Activated gamma-delta T cell treated with Interleukin-2 at 50 U/mL for 16 hours (primary cell): ENCODE data around the gene TSPO2.

Experiments
- DNase-seq: peaks from one replicate; pipeline ENCODE4 v3.0.0-alpha.2; 2020

The TSPO2 gene

DNA sequence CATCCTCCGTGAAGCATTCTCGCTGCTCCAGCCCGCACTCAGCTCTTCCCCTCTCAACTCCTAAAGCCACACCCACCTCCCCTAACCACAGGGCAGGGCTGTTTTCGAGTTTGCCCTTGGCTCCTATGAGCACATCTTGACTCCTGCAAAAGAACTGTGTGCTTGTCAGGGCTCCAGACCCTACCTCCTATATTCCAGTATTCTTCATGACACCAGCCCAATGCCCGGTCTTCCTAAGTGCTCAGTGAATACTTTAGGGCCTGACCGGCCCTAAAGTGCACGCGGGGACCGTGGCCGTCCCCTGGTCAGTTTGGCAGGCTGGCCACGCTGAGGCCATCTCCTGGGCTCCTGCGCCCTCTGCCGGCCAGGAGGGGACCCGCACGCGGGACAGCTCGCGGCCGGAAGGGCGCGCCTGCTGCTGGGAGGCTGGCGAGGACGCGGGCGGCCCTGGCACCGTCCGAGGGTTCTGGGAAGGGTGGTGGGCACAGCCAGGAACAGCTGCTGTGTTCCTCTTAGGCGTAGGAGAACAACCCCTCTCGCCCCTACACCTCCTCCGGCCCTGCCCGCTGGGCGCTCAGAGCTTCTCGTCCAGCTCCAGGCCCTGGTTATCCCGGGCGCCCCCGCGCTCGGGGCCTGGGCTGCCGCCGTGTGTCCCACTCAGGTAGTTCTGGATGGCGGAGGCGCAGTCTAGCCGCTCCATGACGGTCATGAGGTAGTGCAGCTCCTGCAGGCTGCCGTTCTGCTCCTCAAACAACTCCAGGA lies 14.3 kb upstream of the TSPO2 start:
- DNase-seq: peak; percentile 69

DNA sequence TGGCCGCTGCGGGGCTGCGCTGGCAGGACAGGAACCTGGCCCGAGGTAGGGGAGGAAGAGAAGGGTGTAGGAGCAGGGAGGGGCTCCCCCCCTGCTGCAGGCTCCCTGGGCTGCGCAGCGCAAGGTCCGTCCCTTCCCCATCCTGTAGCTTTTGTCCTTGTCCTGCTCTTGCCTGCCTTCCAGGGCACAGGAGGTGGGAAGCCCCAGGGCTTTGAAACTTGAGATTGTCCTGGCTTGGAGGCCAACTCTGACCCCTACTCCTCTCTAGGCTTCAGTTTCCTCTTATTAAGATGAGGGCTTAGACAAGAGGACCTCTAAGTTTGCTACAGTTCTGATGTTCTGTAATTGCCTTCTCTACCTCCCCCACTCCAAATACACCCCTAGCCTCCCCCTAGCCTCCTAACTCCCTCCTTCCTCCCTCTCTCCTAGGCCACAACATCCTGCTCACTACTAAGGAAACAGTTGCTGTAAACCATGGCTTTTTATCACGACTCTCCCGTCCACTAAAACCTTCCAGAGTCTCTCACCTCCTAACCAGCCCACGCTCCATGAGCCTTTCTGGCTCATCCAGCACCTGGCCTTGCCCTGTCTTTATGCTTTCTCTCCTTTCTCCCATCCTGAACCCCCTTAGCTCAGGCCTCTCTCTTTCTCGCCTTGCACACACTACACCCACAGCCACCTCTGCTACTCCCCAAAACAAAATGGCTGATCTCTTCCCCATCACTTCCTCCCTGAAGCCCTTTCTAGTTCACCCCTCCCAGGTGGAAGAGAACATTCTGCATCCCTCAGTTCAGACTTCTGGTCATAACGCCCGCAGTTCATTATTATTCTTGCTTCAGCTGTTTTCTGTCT lies 13.5 kb upstream of the TSPO2 start:
- DNase-seq: no peak

DNA sequence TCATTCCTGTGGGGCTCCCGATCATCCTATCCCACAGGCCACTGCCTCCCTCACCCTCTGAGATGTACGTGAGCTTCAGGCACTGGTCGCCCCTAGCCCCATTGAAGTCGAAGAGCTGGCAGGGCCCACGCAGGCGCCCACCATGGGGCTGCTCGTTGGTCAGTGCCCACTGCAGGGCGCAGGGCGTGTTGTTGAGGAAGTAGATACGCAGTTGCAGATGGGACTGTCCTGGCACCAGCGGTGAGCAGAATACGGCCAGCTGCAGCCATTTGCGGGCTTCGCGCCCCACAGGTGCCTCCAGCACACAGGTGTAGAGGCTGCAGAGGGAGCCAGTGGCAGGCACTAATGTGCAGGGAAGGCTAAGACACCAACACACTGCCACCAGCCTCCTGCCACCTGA lies 9.4 kb upstream of the TSPO2 start:
- DNase-seq: no peak

DNA sequence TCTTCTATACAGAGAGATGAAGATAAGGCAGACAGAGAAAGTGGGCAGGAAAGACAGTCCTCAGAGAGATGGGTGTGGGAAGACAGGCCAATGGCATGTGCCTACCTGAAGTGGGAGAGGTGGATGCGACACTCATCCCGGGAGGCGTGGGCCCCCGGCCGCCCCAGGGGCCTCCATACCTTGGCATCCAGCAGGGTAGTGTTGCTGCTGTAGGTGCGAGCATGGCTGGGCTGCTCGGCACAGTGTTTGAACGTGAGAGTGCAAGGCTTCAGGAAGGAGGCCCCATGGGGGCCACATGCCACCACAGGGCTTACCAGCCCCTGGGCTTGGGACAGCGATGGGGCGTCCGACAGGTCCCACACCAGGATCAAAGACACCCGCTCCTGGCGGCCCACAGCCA lies 8.5 kb upstream of the TSPO2 start:
- no peak for DNase-seq

DNA sequence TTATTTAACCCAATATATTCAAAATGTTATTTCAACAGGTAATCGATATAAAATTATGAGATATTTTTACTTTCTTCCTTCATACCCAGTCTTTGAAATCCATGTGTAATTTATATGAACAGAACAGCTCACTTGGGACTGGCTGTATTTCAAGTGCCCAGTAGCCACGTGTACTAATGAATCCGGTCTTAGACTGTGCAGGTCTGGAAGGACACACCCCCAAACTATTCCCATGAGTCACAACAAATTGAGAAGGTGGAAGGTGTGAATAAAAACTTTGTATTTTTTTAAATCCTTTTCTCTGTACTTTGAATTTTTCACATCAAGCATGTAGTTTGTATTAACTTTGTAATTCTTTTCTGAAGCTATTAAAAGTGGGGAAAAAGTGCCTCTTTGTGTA lies 6.1 kb upstream of the TSPO2 start:
- no peak for DNase-seq

DNA sequence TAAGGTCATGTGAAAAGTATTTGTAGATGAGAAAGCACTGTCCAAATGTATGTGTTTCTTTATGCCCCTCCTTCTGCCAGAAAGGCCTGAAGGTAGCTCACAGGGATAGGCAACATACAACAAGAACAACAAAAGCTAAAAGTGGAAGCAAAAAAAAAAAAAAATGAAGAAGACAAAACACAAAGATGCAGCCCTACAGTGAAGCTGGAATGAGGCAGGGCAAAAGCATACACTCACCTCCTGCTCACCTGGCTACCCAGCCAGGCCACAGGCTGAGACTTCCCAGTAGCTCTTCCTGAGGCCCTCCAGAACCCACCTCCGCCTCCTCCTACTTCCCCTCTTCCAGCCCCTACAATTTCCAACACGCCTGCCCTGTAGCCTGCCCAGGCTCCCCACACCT lies 5.7 kb upstream of the TSPO2 start:
- DNase-seq: no peak

DNA sequence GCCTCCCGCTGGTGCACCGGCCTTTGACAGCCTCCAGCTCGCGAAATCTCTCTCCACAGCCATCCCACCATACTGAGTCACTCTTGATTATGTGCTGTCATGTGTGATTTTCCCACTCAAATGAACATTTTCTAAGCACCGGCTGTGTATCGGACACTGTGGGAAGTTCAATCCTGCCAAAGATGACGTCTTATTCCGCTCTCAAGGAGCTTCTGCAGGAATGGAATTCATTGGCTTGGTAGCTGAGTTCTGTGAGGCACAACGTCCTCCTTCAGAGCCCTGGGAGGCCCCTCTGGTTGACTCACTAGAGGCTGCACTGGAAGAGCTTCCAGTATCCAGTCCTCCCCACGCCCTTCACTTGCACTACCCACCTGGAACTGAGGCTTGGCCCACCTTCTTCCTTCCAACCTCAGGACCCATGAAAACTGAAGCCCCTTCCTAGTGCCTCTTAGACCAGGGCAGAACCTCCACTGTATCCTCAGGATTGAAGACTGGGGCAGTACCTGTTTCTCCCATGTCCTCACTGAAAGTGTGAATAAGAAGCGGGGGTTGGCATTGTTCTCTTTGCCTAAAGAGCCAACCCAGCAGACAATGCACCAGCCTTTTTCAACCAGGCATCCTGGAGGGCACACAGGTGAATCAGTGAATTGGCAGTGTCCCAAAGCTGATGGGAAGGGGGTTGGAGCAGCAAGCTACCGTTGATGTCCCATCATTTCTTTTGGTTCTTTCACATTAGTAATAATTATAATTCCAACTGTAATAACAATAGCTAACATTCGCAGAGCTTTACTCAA lies 5.0 kb upstream of the TSPO2 start:
- DNase-seq: no peak

DNA sequence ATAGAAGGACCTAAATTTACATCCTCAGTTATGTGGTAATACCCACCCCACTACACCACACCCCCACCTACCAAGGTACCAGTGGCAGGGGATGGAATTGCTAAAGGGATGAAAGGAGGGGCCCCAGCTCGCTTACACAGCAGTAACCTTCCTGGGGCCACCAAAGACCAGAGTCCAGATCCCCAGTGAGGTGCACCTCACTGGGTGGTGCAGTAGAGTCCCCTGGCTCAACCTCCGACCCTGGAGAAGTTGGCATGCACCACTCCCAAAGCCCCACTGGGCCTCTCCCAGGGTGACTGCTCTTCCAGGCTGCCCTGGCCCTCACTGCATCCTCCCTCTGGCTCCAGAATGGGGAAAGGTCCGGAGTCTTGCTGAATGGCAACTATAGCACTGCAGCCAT lies 4.1 kb upstream of the TSPO2 start:
- no peak for DNase-seq

DNA sequence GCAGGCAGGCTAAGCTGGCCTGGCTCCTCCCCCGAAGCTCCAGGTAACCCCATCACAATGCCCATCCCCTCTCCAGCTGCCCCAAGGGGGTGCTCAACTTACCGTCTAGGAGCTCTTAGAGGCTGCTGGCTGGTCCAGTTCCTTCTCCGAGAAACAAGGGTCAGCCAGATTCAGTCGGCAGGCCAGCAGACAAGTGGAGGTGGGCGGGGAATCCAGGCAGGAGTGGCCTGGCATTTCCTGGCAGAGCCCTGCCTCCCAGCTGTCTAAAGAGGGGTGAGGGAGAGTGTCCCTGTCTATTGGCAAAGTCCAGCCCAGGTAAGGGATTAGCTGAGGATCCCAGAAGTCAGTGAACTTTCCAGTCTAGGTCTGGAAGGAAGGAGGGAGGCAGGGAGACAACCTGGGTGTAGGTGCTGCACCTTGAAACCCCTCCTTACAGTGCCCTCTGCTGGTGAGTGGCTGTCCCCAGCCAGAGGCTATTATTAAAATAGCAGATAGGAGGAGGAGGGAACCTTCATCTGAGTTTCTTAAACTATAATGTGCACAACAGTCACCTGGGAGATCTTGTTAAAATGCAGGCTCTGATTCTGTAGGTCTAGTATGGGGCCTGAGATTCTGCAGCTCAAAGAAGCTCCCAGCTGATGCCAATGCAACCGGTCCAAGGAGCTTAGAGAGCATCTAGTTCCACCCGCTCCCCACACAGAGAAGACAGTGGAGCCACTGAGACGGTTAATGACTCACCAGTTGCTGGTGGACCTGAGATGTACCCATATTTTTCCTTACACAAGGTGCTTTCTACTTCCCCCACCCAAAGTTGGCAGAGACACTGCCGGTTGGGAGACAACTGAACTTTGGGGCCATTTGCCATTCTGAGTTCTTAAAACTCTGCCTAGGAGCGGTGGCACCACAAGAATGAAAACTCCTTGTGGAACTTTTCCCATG lies 2.9 kb upstream of the TSPO2 start, which contains the start of gene UNC5CL:
Gene UNC5CL, minus strand, starts transcription at position 162 of the 939 bp plus-strand sequence. CDS start 4,147 bp downstream, outside the sequence.
- DNase-seq: peak; percentile 49

DNA sequence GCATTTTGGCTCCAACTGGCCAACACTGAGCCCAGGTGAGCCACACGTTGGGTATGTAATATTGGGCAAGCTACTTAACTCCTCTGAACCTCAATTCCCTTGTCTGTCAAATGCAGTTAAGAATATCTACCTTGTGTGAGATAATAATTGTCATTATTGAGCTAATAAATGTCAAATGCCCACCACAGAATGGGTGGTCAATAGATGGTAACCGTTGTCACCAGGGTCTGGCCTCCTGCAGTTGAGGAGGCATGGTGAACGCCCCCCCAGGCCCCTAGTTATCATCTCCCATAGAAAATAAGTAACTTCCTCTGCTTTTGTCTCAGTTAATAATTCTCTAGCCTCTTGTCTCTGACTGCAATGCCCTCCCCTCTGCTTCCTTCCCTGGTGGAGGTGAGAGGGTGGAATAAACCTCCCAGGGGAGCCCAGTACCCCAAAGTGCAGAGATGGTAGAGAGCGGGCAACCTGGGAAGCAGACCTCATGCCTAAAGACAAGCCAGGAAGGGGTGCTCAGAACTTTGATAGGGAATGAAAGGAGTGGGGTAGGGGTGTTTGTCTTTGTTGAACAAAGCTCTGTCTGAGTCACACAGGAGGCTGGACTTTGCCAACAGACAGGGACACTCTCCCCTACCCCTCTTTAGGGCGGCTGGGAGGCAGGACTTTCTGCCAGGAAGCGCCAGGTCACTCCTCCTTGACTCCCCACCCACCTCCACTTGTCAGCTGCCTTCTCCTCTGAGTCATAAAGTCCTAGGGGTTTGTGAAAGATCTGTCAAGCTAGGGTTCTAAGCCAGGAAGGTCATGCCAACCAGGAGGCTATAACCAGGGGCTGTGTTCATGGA lies 1.9 kb upstream of the TSPO2 start:
- DNase-seq: no peak

DNA sequence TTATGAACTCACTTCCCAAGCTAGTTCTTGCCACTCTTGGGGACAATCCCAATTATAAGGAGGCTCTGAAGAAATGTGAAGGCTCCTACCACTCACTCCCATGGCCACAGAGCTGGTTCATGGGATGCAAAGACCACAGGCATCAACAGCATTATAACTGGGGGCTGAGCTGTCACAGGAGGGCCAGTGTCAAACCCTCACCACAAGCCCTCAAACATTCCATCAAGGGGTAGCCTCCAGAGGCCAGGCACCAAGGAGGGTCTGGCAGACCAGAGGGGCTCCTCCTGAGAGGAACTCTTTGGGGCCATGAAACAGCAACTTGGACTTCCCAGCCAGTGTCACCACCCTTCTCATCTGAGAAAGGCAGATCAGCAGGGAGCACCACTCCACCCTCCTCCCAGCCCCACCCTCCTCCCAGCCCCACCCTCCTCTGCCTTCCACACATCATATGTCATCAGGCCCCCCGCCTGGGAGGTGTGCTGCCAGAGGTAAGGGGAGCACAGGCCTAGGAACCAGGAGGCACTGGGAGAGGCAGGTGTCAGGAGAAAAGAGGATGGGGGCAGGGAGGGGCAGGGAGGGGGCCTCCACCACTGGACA lies 1.2 kb upstream of the TSPO2 start:
- DNase-seq: no peak

DNA sequence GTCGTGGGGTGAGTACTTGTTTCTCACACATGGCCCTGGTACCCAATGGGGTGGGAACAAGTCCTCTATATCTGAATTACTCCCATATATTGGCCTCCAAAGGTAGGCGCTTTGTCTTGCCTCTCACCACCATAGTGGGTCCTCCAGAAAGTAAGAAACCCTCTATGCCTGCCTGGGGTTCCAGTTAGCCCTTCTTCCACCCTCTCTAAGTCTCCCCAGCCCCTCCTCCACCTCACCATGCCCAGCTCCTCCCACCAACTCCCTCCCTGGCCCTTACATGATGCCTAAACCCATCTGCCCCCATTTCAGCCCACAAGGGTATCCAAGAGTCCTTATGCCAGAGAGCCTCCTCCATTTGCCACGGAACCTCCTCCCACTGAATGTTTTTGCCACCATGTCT lies 884 bp downstream of the TSPO2 start:
- no peak for DNase-seq

DNA sequence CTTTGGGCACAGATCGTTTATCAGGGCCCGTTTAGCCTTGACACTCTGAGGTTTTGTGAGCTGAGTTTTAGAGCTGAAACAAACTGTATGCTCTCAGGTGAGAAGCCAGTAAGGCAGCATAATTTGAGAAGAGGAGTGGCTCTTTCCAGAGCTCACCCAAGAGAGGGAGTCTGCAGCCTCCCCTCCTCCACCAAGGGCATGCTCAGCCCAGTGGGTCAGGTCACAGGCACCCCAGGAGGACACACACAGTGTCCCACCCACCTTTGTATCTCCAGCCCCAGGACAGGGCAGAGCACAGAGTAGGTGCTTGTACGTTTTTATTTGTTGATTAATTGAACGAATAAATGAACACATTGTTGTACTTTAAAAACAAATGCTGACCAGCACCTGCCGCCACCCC lies 3.4 kb downstream of the TSPO2 start:
- DNase-seq: no peak

DNA sequence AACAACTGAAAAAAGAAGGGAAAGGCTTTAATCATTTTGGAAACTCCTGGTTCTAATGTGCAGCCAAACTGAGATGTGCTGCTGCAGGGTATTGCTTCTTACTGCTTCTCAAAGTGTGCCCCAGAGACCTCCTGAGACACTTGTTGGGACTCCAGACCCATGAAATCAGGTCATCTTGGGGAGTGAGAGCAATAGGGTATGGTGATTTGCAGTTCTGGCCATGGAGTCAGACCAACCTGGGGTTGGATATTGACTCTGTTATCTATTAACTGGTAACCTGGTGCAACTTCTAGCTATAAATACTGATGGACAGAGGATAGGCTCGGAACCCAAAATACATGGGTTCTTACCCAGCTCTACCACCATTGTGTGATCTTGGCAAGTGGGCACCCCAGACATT lies 3.8 kb downstream of the TSPO2 start:
- DNase-seq: no peak

DNA sequence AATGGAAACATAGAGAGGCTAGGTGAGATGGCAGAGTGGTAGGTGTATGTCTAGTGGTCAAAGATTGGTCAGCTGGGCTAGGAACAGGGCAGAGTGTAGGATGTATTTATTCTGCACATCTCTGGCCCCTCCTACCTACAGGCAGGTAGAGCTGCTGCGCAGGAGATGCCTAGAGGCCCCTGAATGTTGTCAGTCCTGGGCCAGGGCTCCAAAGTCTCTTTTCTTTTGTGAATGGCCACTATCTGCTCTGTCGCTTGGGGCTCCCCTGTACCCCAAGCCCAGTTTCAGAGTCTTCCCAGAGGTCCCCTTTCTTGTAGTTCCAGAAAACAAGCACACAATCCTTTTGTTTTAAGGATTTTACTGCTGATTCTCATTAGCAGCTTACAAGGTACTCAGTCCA lies 5.0 kb downstream of the TSPO2 start:
- no peak for DNase-seq

DNA sequence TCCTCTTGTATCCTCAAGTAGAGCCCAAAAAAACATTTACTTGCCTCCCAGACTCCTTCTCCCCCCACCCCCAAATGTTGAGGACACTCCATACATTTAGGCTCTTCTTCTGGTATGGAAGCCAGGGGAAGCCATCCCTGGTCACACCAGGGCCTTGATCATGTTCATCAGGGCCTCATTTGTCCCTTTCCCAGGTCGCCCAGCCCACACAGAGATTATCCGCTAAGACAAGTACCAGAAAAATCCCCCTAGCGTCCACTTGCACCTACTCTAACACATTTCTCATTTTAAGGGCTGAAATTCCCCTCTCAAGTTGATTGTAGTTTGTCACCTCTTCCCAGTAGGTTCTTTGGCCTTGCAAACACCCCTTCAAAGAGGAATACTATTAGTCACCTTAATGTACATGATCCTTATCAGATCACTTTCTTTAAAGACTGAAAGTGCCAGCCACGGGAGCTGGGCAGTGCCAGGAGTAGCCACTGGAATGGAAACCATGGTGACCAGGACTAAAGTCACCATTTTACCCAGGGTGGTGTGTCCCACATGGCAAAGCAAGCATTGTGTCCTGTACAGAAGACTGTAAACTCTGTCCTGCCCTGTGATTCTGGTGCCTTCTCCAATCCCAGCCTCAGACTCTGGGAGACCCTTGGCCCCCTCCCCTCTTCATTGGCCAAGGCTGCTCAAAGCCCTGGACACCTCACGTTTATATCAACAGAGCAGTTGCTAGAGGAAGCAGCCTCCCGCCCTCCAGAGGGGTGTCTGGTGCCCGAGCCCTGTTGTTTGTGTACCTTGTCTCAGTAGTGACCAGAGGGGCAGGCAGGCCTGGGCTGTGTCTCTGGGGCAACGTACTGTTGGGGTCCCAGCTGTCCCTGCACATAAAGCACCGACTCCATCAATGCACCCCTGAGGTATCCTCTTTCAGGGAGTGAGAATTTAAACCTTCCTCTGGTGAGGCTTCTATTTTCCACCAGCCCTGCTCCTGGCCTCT lies 5.8 kb downstream of the TSPO2 start:
- DNase-seq: no peak

DNA sequence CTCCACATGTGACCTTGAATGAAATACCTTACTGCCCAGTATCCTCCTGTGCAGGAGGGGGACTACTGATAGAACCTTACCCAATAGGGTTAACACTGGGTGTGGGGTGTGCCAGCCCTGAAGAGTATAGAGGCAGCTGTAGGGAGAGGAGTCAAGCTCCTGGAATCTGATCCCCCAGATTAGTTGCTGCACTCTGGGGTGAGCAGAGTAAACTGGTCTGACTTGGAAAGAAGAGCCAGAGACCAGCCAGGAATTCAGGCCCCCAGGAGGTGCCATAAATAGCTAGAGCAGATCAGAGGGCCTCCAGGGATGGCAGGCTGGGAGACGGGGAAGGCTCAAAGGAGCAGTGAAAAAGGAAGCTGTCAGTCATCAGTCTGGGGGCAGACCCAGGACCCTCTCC lies 7.3 kb downstream of the TSPO2 start:
- no peak for DNase-seq

DNA sequence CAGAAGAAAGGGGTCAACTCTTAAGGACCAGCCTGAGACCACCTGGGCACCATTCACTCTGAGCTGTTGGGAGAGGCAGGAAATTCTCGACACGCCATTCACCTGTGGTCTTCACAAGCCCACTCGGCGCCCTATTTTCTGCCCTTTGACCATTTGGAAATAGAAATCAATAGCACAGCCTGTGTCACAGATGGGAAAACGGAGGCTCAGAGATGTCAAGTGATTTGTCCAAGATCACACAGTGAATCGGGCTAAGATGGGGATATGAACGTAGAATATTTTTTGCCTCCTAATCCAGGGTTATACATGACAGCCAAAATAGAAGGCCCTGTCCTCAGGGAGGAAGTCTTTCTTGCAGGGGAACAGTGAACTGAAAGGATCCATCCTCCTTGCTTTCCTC lies 7.7 kb downstream of the TSPO2 start:
- DNase-seq: no peak

DNA sequence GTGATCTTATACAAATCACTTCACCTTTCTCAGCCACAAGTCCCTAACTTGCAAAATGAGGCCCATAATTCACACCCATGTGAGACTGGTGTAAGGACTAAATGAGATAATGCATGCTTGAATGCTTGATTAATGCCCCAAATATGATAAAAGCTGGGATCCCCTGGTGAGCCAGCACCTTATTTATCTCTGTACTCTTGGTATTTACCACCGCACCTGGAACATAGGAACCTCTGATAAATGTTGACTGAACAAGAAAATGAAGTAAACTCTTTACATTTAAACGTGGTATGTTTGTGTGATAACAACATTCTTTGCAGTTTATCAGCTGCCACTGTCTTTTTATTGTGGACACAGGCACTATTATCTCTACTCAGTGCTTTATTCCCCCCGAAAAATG lies 8.3 kb downstream of the TSPO2 start:
- DNase-seq: no peak

DNA sequence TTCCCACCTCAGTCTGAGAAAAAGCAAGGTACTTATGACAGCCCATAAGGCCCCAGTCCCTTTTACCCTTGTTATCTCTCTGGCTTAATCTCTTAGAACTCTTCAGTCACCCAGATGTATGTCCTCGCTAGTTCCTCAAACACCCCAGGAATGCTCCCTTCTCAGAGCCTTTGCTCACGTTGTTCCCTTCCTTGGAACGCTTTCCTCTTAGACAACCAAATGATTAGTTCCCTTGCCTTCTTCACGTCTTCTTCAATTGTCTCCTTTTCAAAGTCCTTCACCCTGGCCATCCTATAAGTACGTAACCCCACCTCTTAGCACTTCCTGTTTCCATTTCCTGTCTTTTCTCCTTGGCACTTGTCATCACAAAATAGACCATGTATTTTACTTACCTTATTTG lies 9.6 kb downstream of the TSPO2 start:
- no peak for DNase-seq
